H9 (cell line): ENCODE measurements around the gene SPINK1. TPM values are rescaled to one million over a fixed set of nuclear protein-coding genes. Genes with fewer than 3 reads are reported as not detected.

ENCODE experiments used
- DNase-seq: peaks from one replicate; pipeline ENCODE4 v3.0.0-alpha.2; 2017
- H2AFZ ChIP-seq: one replicate; pipeline ENCODE4 v1.6.1; 2013; ENCODE audit warnings: mild to moderate bottlenecking, low read length, control low read depth, moderate library complexity
- H2AK5ac ChIP-seq: 2 replicates; pipeline ENCODE4 v1.6.1; 2013; ENCODE audit warnings: low read length, control low read depth, mixed read lengths; ENCODE audit not compliant: insufficient read length
- H2BK120ac ChIP-seq: one replicate; pipeline ENCODE4 v1.6.1; 2013; ENCODE audit warnings: low read depth, mild to moderate bottlenecking, low read length, control low read depth, inconsistent platforms; ENCODE audit not compliant: poor library complexity, severe bottlenecking
- H2BK12ac ChIP-seq: 2 replicates; pipeline ENCODE4 v1.6.1; 2013; ENCODE audit warnings: low read length, control low read depth, mixed read lengths, low read depth; ENCODE audit not compliant: insufficient read length
- H2BK15ac ChIP-seq: 2 replicates; pipeline ENCODE4 v1.6.1; 2013; ENCODE audit warnings: low read depth, low read length, control low read depth
- H2BK20ac ChIP-seq: one replicate; pipeline ENCODE4 v1.6.1; 2013; ENCODE audit warnings: low read depth, mild to moderate bottlenecking, low read length, control low read depth, inconsistent platforms; ENCODE audit not compliant: poor library complexity, severe bottlenecking
- H2BK5ac ChIP-seq: 2 replicates; pipeline ENCODE4 v1.6.1; 2013; ENCODE audit warnings: low read length, control low read depth, mixed read lengths; ENCODE audit not compliant: insufficient read length
- H3K14ac ChIP-seq: 2 replicates; pipeline ENCODE4 v1.6.1; 2013; ENCODE audit warnings: low read length, control low read depth; ENCODE audit not compliant: insufficient read depth
- H3K18ac ChIP-seq: 2 replicates; pipeline ENCODE4 v1.6.1; 2013; ENCODE audit warnings: low read depth, mild to moderate bottlenecking, mixed read lengths, low read length, control low read depth; ENCODE audit not compliant: insufficient read length
- H3K23ac ChIP-seq: 2 replicates; pipeline ENCODE4 v1.6.1; 2013; ENCODE audit warnings: low read length, control low read depth, mixed read lengths, low read depth; ENCODE audit not compliant: insufficient read length
- H3K23me2 ChIP-seq: 2 replicates; pipeline ENCODE4 v1.6.1; 2013; ENCODE audit warnings: low read depth, mild to moderate bottlenecking, mixed read lengths, low read length, control low read depth; ENCODE audit not compliant: insufficient read length, poor library complexity, severe bottlenecking
- H3K27ac ChIP-seq: 2 replicates; pipeline ENCODE4 v1.5.1; 2013; ENCODE audit warnings: low read length, control low read depth, mixed read lengths, low read depth; ENCODE audit not compliant: insufficient read length
- H3K27me3 ChIP-seq: 2 replicates; pipeline ENCODE4 v1.6.1; 2013; ENCODE audit warnings: low read length, control low read depth, inconsistent platforms; ENCODE audit not compliant: insufficient read depth
- H3K4ac ChIP-seq: 2 replicates; pipeline ENCODE4 v1.6.1; 2013; ENCODE audit warnings: low read depth, mild to moderate bottlenecking, control low read depth, inconsistent platforms, low read length, moderate library complexity
- H3K4me1 ChIP-seq: 2 replicates; pipeline ENCODE4 v1.6.1; 2013; ENCODE audit warnings: low read length, control low read depth, inconsistent platforms; ENCODE audit not compliant: insufficient read depth
- H3K4me2 ChIP-seq: 2 replicates; pipeline ENCODE4 v1.6.1; 2013; ENCODE audit warnings: low read length, control low read depth, mixed read lengths; ENCODE audit not compliant: insufficient read length, insufficient read depth
- H3K56ac ChIP-seq: 2 replicates; pipeline ENCODE4 v1.6.1; 2013; ENCODE audit warnings: low read depth, mild to moderate bottlenecking, mixed read lengths, low read length, control low read depth; ENCODE audit not compliant: insufficient read length
- H3K79me1 ChIP-seq: 2 replicates; pipeline ENCODE4 v1.6.1; 2013; ENCODE audit warnings: low read depth, mild to moderate bottlenecking, moderate library complexity, low read length, control low read depth, inconsistent platforms; ENCODE audit not compliant: insufficient read depth, poor library complexity, severe bottlenecking
- H3K79me2 ChIP-seq: 2 replicates; pipeline ENCODE4 v1.6.1; 2013; ENCODE audit warnings: low read length, control low read depth, inconsistent platforms; ENCODE audit not compliant: insufficient read depth
- H3K9ac ChIP-seq: 2 replicates; pipeline ENCODE4 v1.6.1; 2013; ENCODE audit warnings: low read length, control low read depth, mixed read lengths; ENCODE audit not compliant: insufficient read length; ENCODE audit errors: extremely low read depth
- H3K9me3 ChIP-seq: one replicate; pipeline ENCODE4 v1.6.1; 2013; ENCODE audit warnings: low read depth, low read length, inconsistent platforms; ENCODE audit not compliant: control insufficient read depth
- H3T11ph ChIP-seq: one replicate; pipeline ENCODE4 v1.6.1; 2013; ENCODE audit warnings: mild to moderate bottlenecking, low read length, control low read depth, inconsistent platforms
- H4K20me1 ChIP-seq: one replicate; pipeline ENCODE4 v1.6.1; 2013; ENCODE audit not compliant: control insufficient read depth, insufficient read length, insufficient read depth
- H4K5ac ChIP-seq: 2 replicates; pipeline ENCODE4 v1.6.1; 2013; ENCODE audit warnings: low read depth, mild to moderate bottlenecking, mixed read lengths, low read length, control low read depth; ENCODE audit not compliant: insufficient read length
- H4K8ac ChIP-seq: replicated peaks from 2 replicates; pipeline ENCODE4 v1.6.1; 2013; ENCODE audit warnings: low read length, control low read depth, mixed read lengths, low read depth; ENCODE audit not compliant: insufficient read length
- H4K91ac ChIP-seq: 2 replicates; pipeline ENCODE4 v1.6.1; 2013; ENCODE audit warnings: low read depth, mild to moderate bottlenecking, moderate library complexity, mixed read lengths, low read length, control low read depth; ENCODE audit not compliant: insufficient read length
- H3K27ac Mint-ChIP-seq, 3 experiments: 2 replicates in 2 of 3; 3 replicates in 1 of 3; pipeline ENCODE4 v1.8.0; 2020 to 2021; ENCODE audit warnings: mixed read lengths in 3 of 3, mild to moderate bottlenecking in 1 of 3, moderate library complexity in 1 of 3
- H3K27me3 Mint-ChIP-seq: 2 replicates; pipeline ENCODE4 v1.8.0; 2021; ENCODE audit warnings: low read depth, mild to moderate bottlenecking, moderate library complexity, mixed read lengths
- H3K36me3 Mint-ChIP-seq, 3 experiments: 2 replicates in 2 of 3; 3 replicates in 1 of 3; pipeline ENCODE4 v1.8.0; 2020 to 2021; ENCODE audit warnings: low read depth in 3 of 3, mixed read lengths in 3 of 3; ENCODE audit not compliant: insufficient read depth in 1 of 3
- H3K4me1 Mint-ChIP-seq, 2 experiments: 2 replicates each; pipeline ENCODE4 v1.8.0; 2020; ENCODE audit warnings: mixed read lengths in 2 of 2
- H3K4me3 Mint-ChIP-seq, 2 experiments: 2 replicates in 1 of 2; 3 replicates in 1 of 2; pipeline ENCODE4 v1.8.0; 2020 to 2021; ENCODE audit warnings: mild to moderate bottlenecking in 2 of 2, mixed read lengths in 2 of 2, moderate library complexity in 1 of 2
- H3K9me3 Mint-ChIP-seq, 2 experiments: 2 replicates in 1 of 2; 3 replicates in 1 of 2; pipeline ENCODE4 v1.8.0; 2020; ENCODE audit warnings: mild to moderate bottlenecking in 2 of 2, mixed read lengths in 2 of 2, moderate library complexity in 1 of 2
- CTCF ChIP-seq: fragments of 200-600 bp; sonication (generic); conservative IDR thresholded peaks from 3 replicates; pipeline ENCODE4 v1.8.0; 2021; ENCODE audit warnings: antibody characterized with exemption, mild to moderate bottlenecking
- WGBS: extraction: QIAGEN DNeasy Blood & Tissue Kit; methylation state at CpG from one replicate; pipeline ENCODE4 v1.1.7; 2013; ENCODE audit warnings: missing lambda C conversion rate, low lambda C conversion rate, mixed read lengths; ENCODE audit not compliant: insufficient read length; ENCODE audit errors: extremely low coverage; 5-methylcytosine and 5-hydroxymethylcytosine counted together
- total RNA-seq: library from RNA; stranded (reverse); gene quantifications from 2 replicates; pipeline ENCODE4 v1.2.1, GENCODE V29; 2021

Gene SPINK1
- total RNA-seq, 1 experiment from 2014 or later, result 3.1 TPM

GRCh38 chr5:147818290-147818689, 13.2 kb downstream of the SPINK1 start:
- Histone ChIP-seq H3K9ac (no peak overlapping the region), H4K91ac (no peak overlapping the region), H3K27ac (no peak overlapping the region), H2BK120ac (no peak overlapping the region), H3K79me1 (no peaks in the 10 kb centered on the region), H3K4ac (no peak overlapping the region), H2AFZ (no peak overlapping the region), H2BK12ac (no peak overlapping the region), H3K14ac (no peak overlapping the region), H2AK5ac (no peak overlapping the region), H3K23me2 (no peaks in the 10 kb centered on the region), H3K18ac (no peak overlapping the region), H3K27me3 (no peaks in the 10 kb centered on the region), H4K5ac (no peak overlapping the region), H3K79me2 (no peaks in the 10 kb centered on the region), H2BK20ac (no peak overlapping the region), H3K9me3 (no peaks in the 10 kb centered on the region), H3K56ac (no peak overlapping the region), H3K4me1 (no peaks in the 10 kb centered on the region), H4K8ac (no peak overlapping the region), H3K4me2 (no peak overlapping the region), H2BK5ac (no peak overlapping the region), H4K20me1 (no peaks in the 10 kb centered on the region), H3T11ph (no peak overlapping the region), H2BK15ac (no peak overlapping the region), H3K23ac (no peak overlapping the region)
- no peak overlapping the region for H3K4me3 Mint-ChIP-seq
- H3K9me3 Mint-ChIP-seq, result peaks cover 0 to 4% of the 10 kb centered on the region in 2 experiments; a peak in 2 of 5 replicates
- WGBS, result no CpG with 5 or more reads among the region's 1 CpG
- no peak overlapping the region; a peak in 1 of 7 replicates for H3K27ac Mint-ChIP-seq
- H3K4me1 Mint-ChIP-seq, result peaks cover 0 to 4% of the 10 kb centered on the region in 2 experiments; a peak in 1 of 4 replicates
- H3K36me3 Mint-ChIP-seq, result peaks cover 2 to 4% (median 2%) of the 10 kb centered on the region in 3 experiments; a peak in 3 of 7 replicates
- no peak for DNase-seq
- no peaks in the 10 kb centered on the region for H3K27me3 Mint-ChIP-seq
- no peak; the same call in 2 of the 3 replicates for TF ChIP-seq CTCF
